Adipocyte (in vitro differentiated cells): ENCODE measurements around the gene KIAA1958.
A peak's percentile ranks its signal among the peaks of the same experiment; 100 is the strongest.
"Not testable (repeated sequence)": the region's sequence is repeated elsewhere in the genome, so short reads cannot be mapped to it uniquely, and the experiment has no call there.

Experiments used
- DNase-seq: peaks from one replicate; pipeline ENCODE4 v3.0.0-alpha.2; 2015; ENCODE audit warnings: low read depth
- H3K27me3 ChIP-seq: replicated peaks from 2 replicates; pipeline ENCODE4 v1.7.0; 2013; ENCODE audit warnings: mild to moderate bottlenecking, low read length, moderate library complexity; ENCODE audit not compliant: control insufficient read depth, insufficient read depth
- H3K36me3 ChIP-seq: 2 replicates; pipeline ENCODE4 v1.7.0; 2013; ENCODE audit warnings: low read length, mild to moderate bottlenecking, moderate library complexity; ENCODE audit not compliant: control insufficient read depth, insufficient read depth, severe bottlenecking
- H3K4me1 ChIP-seq: 2 replicates; pipeline ENCODE4 v1.7.0; 2013; ENCODE audit warnings: mild to moderate bottlenecking, low read length, moderate library complexity; ENCODE audit not compliant: control insufficient read depth, insufficient read depth
- H3K4me3 ChIP-seq: 2 replicates; pipeline ENCODE4 v1.7.0; 2013; ENCODE audit warnings: mild to moderate bottlenecking, low read length, moderate library complexity
- H3K9ac ChIP-seq: 2 replicates; pipeline ENCODE4 v1.7.0; 2013; ENCODE audit warnings: mild to moderate bottlenecking, low read length, moderate library complexity
- H3K9me3 ChIP-seq: 2 replicates; pipeline ENCODE4 v1.7.0; 2013; ENCODE audit warnings: mild to moderate bottlenecking, low read length, moderate library complexity; ENCODE audit not compliant: control insufficient read depth

KIAA1958 gene

DNA sequence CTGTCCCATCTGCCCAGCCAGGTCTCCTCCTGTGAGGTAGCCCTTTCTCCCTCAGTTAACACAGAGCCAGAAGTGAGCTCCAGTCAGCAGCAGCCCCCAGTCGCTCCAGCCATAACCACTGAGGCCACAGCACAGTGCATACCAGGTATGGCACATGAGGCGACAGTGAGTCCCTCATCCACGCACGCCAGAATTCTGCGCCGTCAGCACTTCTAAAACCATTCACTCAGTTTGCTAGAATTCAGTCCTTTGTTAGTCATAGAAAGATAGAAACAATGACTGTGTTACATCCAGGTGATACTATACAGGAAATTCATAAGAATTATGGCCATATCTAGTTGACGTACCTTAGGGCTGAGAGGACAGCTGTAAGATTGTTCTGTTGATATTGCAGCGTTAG is 88.5 kb downstream of the KIAA1958 start:
- H3K4me1 ChIP-seq, result peaks cover 8% of the 10 kb centered on the region
- H3K36me3 ChIP-seq, result no peaks in the 10 kb centered on the region
- no peak overlapping the region for H3K4me3 ChIP-seq
- H3K9ac ChIP-seq, result no peak overlapping the region
- H3K9me3 ChIP-seq, result no peaks in the 10 kb centered on the region
- no peaks in the 10 kb centered on the region for H3K27me3 ChIP-seq
- no peak for DNase-seq

DNA sequence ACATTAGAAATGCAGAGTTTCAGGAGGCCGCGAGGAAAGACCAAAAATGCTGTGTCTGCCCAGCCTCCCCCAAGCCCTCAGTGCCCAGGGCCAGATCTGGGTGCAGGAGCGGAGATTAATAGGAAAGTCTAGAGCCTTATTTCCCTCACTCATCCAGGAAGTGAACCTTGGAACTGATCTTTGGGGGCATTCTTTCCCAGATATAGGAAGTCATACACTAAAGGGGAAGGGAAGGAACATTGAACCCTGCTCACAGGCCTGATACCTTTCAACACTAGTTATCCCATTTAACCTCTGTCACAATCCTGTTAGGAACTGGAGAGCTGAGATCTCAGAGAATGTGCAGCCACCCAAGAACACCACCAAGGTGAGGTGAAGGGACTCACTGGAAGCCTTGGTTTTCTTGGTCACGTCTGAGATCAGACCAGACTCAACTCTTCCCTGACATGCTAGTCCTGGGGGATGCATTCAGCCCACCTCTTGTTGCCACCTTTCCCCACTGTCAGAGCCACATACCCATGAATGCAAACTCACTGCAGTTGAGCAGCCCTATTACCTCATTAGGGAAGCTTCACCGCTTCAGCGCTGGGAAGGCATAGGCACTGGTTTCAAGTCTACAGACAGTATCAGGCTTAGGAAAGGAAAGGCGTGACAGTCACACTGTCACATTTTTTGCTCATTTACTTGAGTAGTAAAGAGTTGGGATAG is 95.0 kb downstream of the KIAA1958 start:
- H3K27me3 ChIP-seq, result no peaks in the 10 kb centered on the region
- DNase-seq, result no peak
- H3K9ac ChIP-seq, result no peak overlapping the region
- no peaks in the 10 kb centered on the region for H3K9me3 ChIP-seq
- H3K4me1 ChIP-seq, result peaks cover 2% of the 10 kb centered on the region
- no peak overlapping the region for H3K4me3 ChIP-seq
- no peaks in the 10 kb centered on the region for H3K36me3 ChIP-seq

DNA sequence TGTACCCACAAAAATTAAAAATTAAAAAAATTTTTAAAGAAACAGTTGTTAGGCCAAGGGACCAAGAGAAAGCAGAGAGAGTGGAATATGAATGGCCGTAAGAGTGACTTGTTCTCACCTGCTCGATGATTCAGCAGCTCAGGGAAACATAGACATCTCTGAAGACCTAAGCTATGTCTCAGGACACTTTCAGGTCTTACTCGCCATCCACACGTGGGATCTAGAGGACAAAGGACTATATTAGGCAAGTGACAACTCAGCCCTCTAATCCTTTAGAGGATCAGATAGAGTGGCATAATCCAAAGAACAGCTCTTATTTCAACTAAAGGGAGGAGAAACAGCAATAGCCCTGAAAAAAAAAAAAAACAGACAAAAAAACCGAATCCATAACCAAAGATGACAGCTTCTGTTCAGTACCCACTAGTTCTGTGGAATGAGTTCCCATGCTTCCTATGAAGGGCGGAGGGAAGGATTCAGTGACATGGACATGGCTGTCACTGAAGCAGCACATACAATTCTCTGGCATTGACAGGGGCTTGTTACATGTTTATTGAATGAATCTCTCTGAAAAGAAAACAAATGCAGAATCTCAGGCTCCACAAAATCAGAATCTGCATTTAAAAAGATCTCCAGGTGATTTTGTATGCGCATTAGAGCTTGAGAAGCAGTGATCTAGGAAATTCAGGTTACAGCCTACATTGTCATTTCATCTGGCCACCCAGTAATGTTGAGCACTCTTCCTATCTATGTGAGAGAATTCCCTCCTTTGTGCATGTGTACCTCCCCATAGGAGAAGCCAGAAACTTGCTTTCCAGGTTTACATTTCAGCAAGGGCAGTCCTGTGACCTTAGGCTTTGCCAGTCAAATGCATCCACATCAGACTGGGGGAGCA is 96.0 kb downstream of the KIAA1958 start:
- no peaks in the 10 kb centered on the region for H3K36me3 ChIP-seq
- peaks cover 2% of the 10 kb centered on the region for H3K4me1 ChIP-seq
- H3K9me3 ChIP-seq, result no peaks in the 10 kb centered on the region
- H3K9ac ChIP-seq, result no peak overlapping the region
- no peak overlapping the region for H3K4me3 ChIP-seq
- no peak for DNase-seq
- H3K27me3 ChIP-seq, result no peaks in the 10 kb centered on the region

DNA sequence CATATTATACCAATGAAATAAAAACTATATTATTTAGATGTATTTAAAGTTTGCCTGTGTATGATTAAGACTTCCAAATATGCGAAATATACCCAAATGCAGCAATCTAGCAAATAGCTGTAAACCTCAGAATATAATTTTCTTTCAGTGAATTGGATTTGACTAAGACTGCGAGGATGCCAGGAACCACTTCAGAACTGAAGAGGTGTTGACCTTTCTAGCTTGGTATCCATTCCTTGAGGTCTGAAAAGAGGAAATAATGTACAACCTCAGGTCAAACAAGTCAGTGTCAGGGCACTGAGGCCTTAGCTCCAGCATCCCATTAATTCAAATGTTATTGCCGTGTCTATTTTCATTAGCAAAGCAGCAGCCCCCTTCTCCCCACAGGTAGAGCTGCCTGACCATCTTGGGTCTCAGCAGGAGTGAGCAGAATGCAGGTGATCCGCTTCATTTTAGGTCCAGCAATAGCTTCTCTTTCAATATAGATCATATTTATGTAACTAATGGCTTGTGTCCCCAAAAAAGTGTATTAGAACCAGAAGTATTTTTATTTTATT is 100.0 kb downstream of the KIAA1958 start:
- DNase-seq, result peak; percentile 42
- H3K9ac ChIP-seq, result no peak overlapping the region
- H3K36me3 ChIP-seq, result no peaks in the 10 kb centered on the region
- peaks cover 2% of the 10 kb centered on the region for H3K4me1 ChIP-seq
- no peaks in the 10 kb centered on the region for H3K27me3 ChIP-seq
- H3K9me3 ChIP-seq, result no peaks in the 10 kb centered on the region
- H3K4me3 ChIP-seq, result no peak overlapping the region

DNA sequence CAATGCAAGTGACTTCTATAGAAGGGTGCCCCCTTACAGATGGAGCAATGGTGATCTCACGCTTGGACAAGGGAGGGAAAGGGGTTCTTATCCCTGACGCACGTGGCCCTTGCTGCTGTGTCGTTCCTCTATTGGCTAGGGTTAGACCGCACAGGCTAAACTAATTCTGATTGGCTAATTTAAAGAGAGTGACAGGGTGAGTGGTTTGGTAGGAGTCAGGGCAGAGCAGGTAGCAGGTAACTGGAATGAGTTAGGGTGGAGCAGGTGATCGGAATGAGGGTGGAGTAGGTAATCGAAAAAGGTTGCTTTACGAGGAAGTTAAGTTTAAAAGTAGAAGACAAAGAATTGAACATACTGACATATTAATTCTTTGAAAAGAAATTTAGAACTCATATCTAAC is 105.2 kb downstream of the KIAA1958 start:
- H3K36me3 ChIP-seq, H3K4me3 ChIP-seq, H3K9ac ChIP-seq, H3K4me1 ChIP-seq, DNase-seq, H3K9me3 ChIP-seq, H3K27me3 ChIP-seq: not testable (repeated sequence)

DNA sequence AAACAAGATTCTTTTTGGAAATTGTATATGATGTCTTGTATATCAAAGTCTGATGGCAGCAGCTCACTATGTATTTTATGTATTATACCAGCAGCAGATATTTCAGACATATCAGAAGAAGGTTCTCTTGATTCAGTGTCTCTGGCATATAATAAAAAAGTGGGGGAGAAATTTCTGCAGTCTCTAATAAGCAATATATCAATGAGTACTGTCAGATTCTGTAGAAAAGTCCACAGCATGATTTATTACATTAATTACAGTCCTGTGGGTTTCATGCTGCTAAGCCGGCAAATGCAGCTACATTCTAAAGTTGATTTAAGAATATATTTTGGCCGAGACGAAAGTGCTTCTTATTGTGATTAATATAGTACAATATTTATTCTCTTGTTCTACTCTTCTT is 113.1 kb downstream of the KIAA1958 start:
- no peak overlapping the region for H3K9ac ChIP-seq
- no peaks in the 10 kb centered on the region for H3K27me3 ChIP-seq
- no peaks in the 10 kb centered on the region for H3K36me3 ChIP-seq
- H3K4me1 ChIP-seq, result no peaks in the 10 kb centered on the region
- no peak for DNase-seq
- H3K9me3 ChIP-seq, result no peaks in the 10 kb centered on the region
- H3K4me3 ChIP-seq, result no peak overlapping the region

DNA sequence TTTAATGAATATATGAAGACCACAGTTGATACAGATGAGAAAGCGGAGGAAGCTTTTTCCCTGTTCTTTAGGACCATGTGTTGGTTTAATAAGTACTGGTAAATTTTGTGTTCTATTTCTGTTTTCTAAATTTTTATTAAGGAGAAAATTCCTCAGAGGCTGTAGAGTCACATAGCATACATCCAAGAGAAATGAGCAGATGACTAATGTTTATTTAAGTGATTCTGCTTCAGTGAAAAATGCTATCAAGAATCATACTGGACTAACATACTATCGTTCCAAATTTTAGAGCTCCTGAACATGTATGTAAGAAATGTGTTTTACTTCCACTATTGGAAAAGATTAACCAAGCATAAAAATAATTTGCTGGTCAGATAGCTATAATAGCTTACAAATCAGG is 115.0 kb downstream of the KIAA1958 start:
- peak; percentile 55 for DNase-seq
- no peak overlapping the region for H3K9ac ChIP-seq

DNA sequence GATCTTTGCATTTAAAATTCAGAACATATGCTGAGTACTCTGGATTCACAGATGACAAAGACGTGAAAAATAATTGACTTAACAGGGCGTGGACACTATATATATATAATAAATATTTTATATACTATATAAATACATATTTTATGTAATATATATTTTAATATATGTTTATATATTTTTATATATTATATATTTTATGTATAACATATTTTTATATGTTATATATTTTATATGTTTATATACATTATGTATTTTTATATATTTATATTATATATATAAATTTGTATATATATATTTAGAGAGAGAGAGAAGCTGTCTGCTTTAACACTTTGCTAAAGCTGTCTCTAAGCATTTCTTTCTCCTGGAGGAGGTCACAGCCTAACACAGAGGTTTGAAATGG is 118.2 kb downstream of the KIAA1958 start:
- no peaks in the 10 kb centered on the region for H3K27me3 ChIP-seq
- no peaks in the 10 kb centered on the region for H3K36me3 ChIP-seq
- no peaks in the 10 kb centered on the region for H3K9me3 ChIP-seq
- no peak overlapping the region for H3K4me3 ChIP-seq
- no peak overlapping the region for H3K9ac ChIP-seq
- H3K4me1 ChIP-seq, result no peaks in the 10 kb centered on the region
- no peak for DNase-seq

More for the DNA sequence above, 115.0 kb downstream of the KIAA1958 start:
- no peaks in the 10 kb centered on the region for H3K36me3 ChIP-seq
- H3K27me3 ChIP-seq, result no peaks in the 10 kb centered on the region
- H3K4me3 ChIP-seq, result no peak overlapping the region
- no peaks in the 10 kb centered on the region for H3K9me3 ChIP-seq
- no peaks in the 10 kb centered on the region for H3K4me1 ChIP-seq

DNA sequence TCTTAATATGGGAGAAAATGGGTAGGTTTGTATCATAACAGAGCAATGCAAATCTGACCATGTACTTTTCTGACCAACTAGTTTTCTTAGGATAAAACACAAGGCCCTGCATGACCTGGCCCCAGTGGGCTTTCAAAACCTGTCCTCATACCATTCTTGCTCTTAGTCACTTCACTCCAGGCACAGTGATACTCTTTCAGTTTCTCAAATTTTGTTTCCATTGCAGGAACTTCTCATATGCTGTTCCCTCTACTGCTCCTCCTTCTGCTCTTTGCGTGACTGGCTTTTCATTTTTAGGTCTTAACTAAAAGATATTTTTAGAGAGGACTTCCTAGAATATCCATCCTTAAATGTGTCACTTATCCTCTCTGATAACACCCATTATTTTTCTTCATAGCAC is 118.9 kb downstream of the KIAA1958 start:
- Histone ChIP-seq H3K4me3 (no peak overlapping the region), H3K36me3 (no peaks in the 10 kb centered on the region), H3K9ac (no peak overlapping the region), H3K9me3 (no peaks in the 10 kb centered on the region), H3K4me1 (no peaks in the 10 kb centered on the region), H3K27me3 (no peaks in the 10 kb centered on the region)
- DNase-seq, result no peak

DNA sequence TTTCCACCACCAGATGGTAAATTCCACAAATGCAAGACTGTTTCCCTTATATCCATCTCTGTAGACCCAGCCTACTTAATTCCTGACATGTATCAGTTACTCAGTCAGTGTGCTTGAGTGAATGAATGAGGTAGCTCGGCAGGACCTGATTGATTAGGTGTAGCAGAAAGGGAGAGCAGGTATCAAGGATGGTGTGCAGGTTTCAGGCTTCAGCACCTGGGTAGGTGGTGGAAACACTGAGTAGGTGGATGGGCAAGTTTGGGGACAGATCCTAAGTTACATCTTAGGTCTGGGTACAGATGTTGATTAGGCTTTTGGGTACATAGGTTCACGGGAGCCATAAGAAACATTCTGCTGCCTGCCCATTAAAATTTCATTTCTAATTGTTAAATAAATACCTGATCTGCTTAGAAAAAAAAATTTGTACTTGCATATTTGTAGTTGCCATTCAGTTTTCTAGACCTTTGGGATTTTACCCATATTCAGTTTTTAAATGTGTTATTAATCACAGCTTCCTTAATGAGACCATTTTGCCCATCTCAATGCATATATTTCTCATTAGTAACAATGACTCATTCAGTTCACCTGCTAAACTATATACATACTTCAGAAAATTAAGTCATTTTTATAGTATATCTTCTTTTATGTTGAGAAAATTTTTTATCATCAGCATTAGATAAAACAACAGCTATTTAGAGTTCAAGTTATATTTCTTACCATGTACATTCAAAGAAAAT is 119.5 kb downstream of the KIAA1958 start:
- Histone ChIP-seq H3K4me3 (no peak overlapping the region), H3K9me3 (no peaks in the 10 kb centered on the region), H3K36me3 (no peaks in the 10 kb centered on the region), H3K9ac (no peak overlapping the region), H3K4me1 (no peaks in the 10 kb centered on the region), H3K27me3 (no peaks in the 10 kb centered on the region)
- DNase-seq, result no peak

DNA sequence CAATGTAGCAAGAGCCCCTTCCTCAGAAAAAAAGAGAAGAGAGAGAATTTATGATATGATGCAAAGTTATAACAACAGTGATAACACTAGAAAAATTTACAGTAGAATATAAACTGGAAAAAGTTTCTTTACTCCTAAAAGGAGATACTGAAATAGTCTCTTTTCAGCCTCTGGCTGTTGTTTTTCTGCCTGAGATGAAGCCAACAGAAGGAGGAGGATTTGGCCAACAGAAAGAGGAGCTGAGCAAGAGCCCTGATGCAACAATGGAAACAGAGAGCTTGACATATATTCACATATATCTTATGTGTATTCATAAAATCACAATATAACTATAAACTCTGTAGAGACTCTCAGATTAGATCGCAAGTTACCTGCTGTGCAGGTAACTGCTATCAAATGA is 122.2 kb downstream of the KIAA1958 start:
- Histone ChIP-seq H3K9ac (no peak overlapping the region), H3K9me3 (no peaks in the 10 kb centered on the region), H3K4me3 (no peak overlapping the region), H3K27me3 (no peaks in the 10 kb centered on the region), H3K36me3 (no peaks in the 10 kb centered on the region), H3K4me1 (no peaks in the 10 kb centered on the region)
- DNase-seq, result peak; percentile 2
